ENCODE data around the gene VPS35.

Gene VPS35

DNA sequence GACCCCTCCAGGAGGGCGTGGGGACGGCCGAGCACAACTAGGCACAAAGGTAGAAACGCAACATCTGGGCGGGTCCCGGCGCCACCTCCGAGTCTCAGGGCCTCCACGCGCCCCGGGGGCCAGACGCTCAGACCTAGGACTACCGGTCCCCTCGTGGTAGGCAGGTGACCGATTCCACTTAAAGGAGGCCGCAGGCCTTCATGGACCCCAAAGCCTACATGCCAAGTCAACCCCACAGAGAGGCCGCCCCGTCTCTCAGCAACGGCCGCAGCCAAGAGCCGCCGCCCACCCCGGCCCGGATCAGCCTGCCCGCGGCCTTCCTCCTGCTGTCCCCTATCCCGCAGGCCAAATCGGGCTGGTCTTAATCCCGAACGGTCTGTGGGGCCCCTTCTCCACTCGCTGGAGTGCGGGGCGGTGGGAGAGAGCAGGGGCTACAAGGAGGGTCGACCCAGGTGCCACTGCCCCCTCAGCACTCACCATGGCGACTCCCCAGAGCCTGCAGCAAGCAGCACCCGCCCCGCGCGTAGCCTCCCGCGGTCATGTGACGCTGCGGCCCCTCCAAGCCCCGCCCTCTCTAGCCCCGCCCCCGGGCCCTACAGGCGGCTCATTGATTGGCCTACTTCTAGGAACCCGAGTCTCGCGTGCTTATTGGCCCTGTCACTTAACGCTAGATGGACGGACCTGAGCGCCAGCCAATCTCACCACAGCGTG, at the start of gene VPS35:
TSS of gene VPS35 (minus strand) at position 525 of the 711 bp plus-strand sequence. CDS start at position 480, 45 bp downstream.
- peak; percentile 99 for DNase-seq

- no peak for DNase-seq
Observed at GRCh38 chr16:46737621-46738214, 48.7 kb upstream of the VPS35 start.

- DNase-seq, result no peak
Observed at GRCh38 chr16:46736695-46737094, 47.7 kb upstream of the VPS35 start.

DNA sequence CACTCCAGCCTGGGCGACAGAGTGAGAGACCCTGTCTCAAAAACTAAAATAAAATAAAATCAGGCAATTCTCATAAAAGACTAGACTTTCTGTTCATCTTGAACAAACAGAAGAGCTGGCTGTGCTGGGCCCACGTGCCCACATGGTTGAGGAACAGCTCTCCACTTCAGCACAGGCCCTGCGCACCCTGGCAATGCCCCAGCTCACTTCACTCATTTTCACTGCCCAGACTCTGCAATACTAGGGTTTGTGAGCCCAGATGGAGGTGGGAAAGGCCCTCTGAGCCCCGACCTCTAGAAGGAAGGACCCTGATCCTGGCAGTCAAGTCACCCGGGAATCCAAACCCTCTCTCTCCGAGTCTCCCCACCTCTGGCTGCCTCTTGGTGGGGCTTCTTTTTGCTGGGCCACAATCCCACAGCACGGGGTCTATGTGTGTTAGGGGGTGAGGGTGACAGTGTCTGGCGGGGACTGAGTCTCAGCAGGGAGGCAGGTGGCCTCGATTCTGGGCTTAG, 44.4 kb upstream of the VPS35 start:
- DNase-seq, result no peak

DNA sequence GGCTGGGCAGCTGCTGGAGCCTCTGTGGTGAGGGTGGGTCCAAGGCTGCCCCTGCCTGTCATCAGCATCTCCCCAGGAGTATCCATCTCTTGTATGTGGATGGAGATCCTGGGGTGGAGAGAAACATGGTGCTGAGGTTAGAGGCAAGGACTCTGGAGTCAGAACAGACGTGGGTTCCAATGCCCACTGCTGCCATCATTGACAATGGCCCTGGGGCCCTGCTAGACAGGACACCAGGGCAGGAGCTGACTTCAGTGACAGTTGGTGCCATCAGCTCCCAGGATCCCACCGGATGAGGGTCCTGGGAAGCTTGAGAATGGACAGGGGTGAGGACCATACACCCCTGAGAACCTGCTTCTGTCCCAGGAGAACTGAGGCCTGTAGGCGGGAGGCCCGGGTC, 43.6 kb upstream of the VPS35 start:
- DNase-seq, result no peak

DNA sequence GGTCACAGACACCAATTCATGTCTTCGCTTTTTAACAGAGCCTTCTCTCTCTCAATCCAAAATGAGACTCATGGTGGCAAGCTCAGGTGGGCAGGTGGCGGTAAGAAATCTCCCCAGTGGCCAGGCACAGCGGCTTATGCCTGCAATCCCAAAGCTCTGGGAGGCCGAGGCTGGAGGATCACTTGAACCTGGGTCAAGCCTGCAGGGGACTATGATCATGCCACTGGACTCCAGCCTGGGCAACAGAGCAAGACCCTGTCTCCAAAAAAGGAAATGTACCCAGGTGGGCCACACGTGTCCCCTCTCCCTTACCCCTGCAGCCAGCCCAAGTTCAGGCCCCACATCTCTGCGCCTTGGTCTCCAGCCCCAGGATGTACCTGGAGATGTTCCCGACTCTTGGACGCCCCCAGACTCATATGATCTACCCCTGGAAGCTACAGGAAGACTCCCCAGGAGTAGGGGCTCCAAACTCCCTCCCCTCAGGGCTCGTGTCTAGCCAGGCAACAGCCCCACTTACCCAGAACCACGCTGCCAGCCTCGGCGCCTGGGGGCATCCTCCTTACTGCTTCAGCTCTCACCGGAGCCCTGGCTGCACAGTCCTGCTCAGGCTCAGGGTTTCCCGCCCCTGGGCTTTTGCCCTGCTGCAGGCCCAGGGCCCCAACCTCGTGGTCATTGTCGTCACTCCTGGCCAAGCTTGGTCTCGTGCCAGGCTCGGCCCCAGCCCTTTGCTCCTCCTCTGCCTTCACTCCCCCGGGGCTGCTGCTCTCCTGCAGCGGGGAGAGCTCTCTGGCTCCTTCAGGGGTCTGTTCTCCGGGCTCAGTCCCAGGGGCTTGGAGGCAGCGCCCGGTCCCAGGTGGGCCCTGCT, 42.9 kb upstream of the VPS35 start:
- peak; percentile 37 for DNase-seq

DNA sequence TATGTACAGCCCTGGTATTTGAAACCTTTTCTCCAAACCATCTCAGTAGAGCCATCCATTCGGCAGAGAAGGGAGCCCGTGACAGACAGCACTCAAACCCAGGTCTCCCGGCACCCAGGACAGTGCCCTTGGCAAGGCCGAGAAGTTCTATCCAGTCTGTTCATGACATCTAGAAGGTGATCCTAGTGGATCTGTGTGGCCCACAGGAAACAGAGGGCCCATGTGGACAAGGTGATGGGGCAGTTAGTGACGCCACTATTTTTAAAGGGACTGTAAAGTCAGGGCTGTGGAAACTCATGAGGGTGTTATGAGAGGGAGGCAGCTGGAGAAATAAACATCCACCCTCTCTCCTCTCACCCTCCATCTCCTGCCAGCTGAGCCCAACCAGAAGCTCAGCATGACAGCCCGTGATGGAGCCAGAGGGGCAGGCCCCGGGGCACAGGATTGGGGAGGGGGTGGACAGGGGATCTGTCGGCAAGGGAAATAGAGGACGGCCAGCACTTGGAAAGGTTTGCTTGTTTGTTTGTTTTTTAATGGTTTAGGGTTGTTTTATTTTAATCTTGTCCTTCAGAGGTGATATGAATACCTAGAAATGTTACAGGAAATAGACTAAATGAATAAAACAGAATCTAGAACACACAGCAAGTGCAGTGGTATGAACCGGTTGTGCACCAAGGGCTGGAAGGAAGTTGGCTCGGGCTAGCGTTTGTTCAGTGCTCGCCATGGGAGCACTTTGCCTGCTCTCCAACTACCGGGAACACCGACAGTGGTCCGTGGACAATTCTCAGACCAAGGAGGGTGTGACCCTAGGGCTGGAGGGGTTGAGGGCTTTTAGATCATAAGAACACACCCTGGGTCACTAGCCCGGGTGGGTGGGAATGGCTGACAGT, 42.1 kb upstream of the VPS35 start:
- peak; percentile 35 for DNase-seq

DNA sequence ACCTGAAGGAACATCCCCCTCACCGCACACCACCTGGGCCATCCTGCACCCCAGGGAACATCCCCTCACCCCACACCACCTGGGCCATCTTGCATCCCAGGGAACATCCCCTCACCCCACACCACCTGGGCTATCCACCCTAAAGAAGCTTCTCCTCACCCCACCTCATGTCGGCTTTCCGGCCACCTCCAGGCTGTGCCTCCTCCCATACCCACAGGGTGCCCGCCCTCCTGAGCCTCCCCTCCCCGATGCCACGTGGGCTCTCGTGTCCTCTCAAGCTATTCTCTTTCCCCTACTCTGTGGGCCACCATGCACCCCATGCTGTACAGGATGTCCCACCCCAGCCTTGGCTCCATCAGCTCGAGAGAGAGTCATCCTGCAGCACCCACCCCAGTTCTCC, 41.1 kb upstream of the VPS35 start:
- peak; percentile 38 for DNase-seq

DNA sequence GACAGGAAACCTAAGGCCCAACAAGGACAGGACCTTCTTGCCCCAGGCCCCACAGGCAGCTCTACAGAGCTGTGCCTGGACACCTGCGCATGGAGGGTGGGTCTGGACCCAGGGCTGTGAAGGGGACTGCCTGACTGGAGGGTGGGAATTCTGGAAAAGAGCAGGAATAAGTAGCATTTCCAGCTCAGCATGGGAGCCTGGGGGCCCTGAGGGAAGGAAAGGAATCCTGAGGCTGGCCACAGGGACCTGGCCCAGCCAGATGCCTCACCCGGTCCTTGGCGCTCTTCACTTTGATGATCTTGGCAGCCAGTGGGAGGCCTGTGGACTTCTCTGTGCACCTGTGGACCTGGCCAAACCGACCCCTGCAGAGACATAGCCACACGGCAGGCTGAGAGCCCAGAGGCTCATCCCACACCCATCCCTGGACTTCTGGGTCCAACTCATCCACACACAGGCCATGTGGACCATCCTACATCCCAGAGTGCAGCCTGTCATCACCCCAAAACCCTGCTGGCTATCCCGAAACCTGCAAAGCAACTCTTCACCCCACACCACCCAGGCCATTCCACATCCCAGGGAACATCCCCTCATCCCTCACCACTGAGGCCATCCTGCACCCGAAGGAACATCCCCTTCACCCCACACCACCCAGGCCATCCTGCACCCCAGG, 40.5 kb upstream of the VPS35 start:
- DNase-seq, result peak; percentile 15

DNA sequence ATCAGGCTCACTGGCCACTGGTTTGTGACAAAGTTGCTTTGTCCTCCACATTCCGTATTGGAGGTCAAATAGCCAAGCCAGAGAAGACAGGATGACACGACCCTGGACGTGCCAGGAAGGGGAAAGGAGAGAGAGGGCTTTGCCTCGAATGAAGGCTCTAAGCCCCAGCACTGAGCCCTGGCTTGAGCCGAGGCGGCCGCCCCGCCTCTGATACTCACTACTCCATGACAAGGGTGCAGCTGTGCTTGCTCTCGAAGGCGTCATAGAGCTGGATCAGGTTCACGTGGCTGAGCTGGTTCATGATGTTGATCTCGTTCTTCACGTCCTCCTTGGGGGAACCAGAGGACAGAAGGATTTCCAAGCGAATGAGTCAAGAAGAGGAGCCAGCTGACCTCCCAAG, 39.8 kb upstream of the VPS35 start:
- peak; percentile 15 for DNase-seq

GRCh38 chr16:46727630-46728029, 38.7 kb upstream of the VPS35 start:
- DNase-seq, result no peak

- DNase-seq, result peak; percentile 39
Observed at GRCh38 chr16:46727184-46727583, 38.2 kb upstream of the VPS35 start.

DNA sequence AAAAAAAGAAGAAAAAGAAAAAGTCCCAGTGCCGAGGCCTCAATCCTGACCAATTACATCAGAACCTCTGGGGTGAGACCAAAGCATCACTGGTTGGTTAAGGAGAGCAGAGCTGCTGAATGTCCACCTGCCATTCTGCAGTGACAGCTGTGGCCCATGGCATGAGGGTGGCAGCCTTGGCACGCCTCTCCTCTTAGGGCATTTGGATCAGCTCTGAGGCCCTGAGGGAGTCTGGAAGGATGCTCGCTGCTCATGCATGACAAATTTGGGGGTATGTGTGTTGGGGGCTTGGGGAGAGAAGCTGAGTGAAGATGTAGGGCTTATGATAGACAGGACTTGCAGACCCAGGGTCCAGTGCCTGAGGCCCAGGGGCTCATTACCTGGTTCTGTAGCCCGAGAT, 32.9 kb upstream of the VPS35 start:
- DNase-seq, result no peak

DNA sequence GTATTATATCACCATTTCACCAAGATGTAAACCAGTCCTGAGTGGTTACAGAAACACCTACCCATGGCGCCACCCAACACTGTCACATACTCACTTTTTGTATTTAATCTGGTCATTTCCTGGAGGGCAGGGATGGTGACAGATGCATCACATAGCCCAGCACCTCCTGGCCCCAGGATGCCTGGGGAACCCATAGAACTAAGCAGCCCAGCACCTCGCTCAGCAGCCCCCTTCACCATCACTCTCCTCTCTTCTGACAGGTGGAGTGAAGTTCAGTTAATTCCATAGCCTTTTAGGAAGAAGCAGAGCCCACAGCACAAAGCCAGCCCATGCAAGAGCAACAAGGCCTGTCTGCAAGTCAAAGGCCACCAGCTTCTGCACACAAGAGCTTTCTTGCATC, 31.6 kb upstream of the VPS35 start:
- no peak for DNase-seq

DNA sequence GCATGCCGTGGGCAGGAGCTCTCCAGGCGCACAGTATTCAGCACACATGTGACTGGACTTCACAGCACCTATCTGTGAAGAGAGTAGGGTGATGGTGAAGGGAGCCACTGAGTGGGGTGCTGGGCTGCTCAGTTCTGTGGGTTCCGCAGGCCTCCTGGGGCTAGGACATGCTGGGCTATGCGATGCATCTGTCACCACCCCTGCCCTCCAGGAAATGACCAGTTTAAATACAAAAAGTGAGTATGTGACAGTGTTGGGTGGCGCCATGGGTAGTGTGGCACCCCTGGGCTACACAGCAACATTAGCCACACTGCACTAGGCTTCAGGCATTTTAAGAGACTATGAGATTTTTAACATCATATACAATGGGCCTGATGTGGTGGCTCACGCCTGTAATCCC, 30.6 kb upstream of the VPS35 start:
- DNase-seq, result no peak

DNA sequence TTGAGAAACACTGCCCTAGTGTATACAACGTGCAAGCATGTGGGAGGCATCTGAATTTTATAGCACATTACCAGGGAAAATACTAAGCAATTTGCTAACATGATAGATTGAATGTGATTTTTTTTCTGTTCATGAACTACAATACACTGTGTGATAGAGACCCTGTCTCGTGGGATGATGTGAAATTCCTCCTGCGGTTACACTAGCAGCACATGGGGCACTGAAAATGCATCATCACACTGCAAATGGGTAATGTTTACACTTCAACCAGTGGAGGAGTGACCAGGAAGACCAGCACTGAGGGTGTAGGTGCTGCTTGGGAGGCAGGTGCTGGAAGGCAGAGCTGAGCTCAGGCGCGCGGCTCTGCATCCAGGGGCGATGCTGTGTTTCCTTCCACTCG, 29.2 kb upstream of the VPS35 start:
- DNase-seq, result no peak

DNA sequence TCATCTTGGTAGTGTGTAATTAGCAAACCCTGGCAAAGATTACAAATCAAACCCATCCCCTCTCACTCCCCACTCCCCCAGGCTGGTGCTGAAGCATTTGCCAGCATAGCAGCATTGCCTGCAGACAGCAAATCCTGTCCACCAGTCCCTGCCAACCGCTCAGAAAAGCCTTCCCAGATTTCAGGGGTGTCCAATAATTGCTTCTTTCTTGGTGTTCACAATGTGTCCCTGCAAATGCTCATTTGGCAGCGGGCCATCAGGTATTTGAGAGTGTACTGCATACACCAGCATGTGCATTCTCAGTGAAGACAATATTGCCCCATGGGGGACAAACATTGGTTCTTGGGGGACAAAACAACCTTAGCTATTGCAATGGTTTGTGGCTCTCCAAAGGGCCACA, 28.7 kb upstream of the VPS35 start:
- DNase-seq, result no peak

DNA sequence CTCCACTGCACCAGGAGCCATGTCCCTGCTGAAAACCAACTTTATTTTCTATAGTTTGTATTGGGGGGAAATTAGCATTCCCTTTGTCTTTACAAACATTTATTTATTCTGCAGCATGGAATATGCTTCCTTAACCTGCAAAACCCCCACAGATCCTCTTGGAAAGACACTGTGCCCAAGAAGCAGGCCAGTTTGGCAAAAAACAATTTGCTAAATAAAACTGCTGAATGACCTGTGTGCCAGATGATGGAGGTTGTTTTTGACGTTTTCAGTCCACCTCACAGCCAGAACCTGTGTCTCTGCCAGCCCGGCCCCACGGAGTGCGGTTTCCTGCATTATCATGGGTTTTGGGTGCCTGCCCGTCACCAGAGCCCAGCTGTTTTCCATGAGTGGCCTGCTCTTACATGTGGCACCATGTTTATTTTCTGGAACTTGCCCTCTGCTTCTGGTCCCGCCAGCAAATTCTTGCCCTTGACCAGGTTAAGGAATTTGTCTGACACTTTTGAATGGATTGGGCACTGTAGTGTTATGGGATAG, 26.9 kb upstream of the VPS35 start:
- no peak for DNase-seq

- no peak for DNase-seq
Observed at GRCh38 chr16:46714797-46715591, 26.0 kb upstream of the VPS35 start.

- no peak for DNase-seq
Observed at GRCh38 chr16:46713634-46714033, 24.7 kb upstream of the VPS35 start.

DNA sequence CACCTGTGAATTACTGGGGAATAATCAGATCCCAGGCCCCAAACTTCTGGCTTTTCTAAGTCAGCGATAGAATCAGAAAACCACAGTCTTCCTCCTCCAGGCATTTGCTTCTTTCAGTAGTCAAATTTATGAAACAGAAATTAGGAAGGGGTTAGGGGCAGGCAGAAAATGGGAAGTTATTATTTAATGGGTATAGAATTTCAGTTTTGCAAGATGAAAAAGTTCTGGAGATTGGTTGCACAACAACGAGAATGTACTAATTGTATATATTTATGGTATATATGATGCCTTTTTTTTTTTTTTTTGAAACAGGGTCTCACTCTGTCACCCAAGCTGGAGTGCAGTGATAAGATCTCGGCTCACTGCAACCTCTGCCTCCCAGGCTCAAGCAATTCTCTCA, 23.9 kb upstream of the VPS35 start:
- no peak for DNase-seq

Data from activated CD8-positive, alpha-beta memory T cell treated with anti-CD3 and anti-CD28 coated beads, Interleukin-2, amount 50 U/mL, for 48 hours (primary cell).